ENCODE measurements around the gene SOCS2. TPM values are rescaled to one million over a fixed set of nuclear protein-coding genes. Genes with fewer than 3 reads are reported as not detected.

SOCS2 gene
- total RNA-seq, 4 donors from 2014 or later, result 18.8 to 76.8 (median 42.0) TPM

GRCh38 chr12:93533310-93533709 lies 39.2 kb upstream of the SOCS2 start:
- no peaks in the 10 kb centered on the region for H3K36me3 ChIP-seq
- no peaks in the 10 kb centered on the region for H3K9me3 ChIP-seq
- no peaks in the 10 kb centered on the region for H3K27me3 ChIP-seq
- H3K4me3 ChIP-seq, result no peak overlapping the region
- 93% methylated on average over 5 of the region's 5 CpGs for WGBS, 2 donors
- no peak overlapping the region for H3K27ac ChIP-seq
- TF ChIP-seq POLR2A (IDR thresholded peaks at IDR 0.05) (no peak), EP300 (IDR thresholded peaks at IDR 0.05) (no peak), CTCF (IDR thresholded peaks at IDR 0.05) (no peak)
- no peaks in the 10 kb centered on the region for H3K4me1 ChIP-seq
- DNase-seq (ENCODE audit: low spot score in 2 of 2), result no peak

GRCh38 chr12:93536111-93536765 lies 36.2 kb upstream of the SOCS2 start:
- Histone ChIP-seq H3K36me3 (no peaks in the 10 kb centered on the region), H3K4me3 (no peak overlapping the region), H3K4me1 (no peaks in the 10 kb centered on the region), H3K27ac (no peak overlapping the region), H3K9me3 (no peaks in the 10 kb centered on the region), H3K27me3 (no peaks in the 10 kb centered on the region)
- WGBS, 2 donors, result 65 to 68% methylated on average over 2 of the region's 2 CpGs
- no peak for TF ChIP-seq POLR2A (IDR thresholded peaks at IDR 0.05)
- no peak for TF ChIP-seq EP300 (IDR thresholded peaks at IDR 0.05)
- no peak for TF ChIP-seq CTCF (IDR thresholded peaks at IDR 0.05)
- no peak for DNase-seq (ENCODE audit: low spot score in 2 of 2)

GRCh38 chr12:93536766-93537488 lies 35.5 kb upstream of the SOCS2 start:
- Histone ChIP-seq H3K9me3 (no peaks in the 10 kb centered on the region), H3K27ac (no peak overlapping the region), H3K4me3 (no peak overlapping the region), H3K27me3 (no peaks in the 10 kb centered on the region), H3K36me3 (no peaks in the 10 kb centered on the region), H3K4me1 (no peaks in the 10 kb centered on the region)
- DNase-seq (ENCODE audit: low spot score in 2 of 2), result no peak
- WGBS, 2 donors, result 41 to 46% methylated on average over 5 of the region's 5 CpGs
- no peak for TF ChIP-seq CTCF (IDR thresholded peaks at IDR 0.05)
- no peak for TF ChIP-seq EP300 (IDR thresholded peaks at IDR 0.05)
- TF ChIP-seq POLR2A (IDR thresholded peaks at IDR 0.05), result no peak

GRCh38 chr12:93537769-93538168 lies 34.7 kb upstream of the SOCS2 start:
- no peak for DNase-seq (ENCODE audit: low spot score in 2 of 2)
- Histone ChIP-seq H3K36me3 (no peaks in the 10 kb centered on the region), H3K9me3 (no peaks in the 10 kb centered on the region), H3K27ac (no peak overlapping the region), H3K27me3 (no peaks in the 10 kb centered on the region), H3K4me1 (no peaks in the 10 kb centered on the region), H3K4me3 (no peak overlapping the region)
- TF ChIP-seq POLR2A (IDR thresholded peaks at IDR 0.05) (no peak), EP300 (IDR thresholded peaks at IDR 0.05) (no peak), CTCF (IDR thresholded peaks at IDR 0.05) (no peak)
- WGBS, 2 donors, result 91 to 92% methylated on average over 5 of the region's 5 CpGs

GRCh38 chr12:93539821-93540220 lies 32.7 kb upstream of the SOCS2 start:
- TF ChIP-seq CTCF (IDR thresholded peaks at IDR 0.05), result no peak
- Histone ChIP-seq H3K9me3 (no peaks in the 10 kb centered on the region), H3K27me3 (no peaks in the 10 kb centered on the region), H3K4me3 (no peak overlapping the region), H3K27ac (no peak overlapping the region), H3K4me1 (no peaks in the 10 kb centered on the region), H3K36me3 (no peaks in the 10 kb centered on the region)
- DNase-seq (ENCODE audit: low spot score in 2 of 2), result no peak
- 80 to 98% methylated on average over 4 of the region's 4 CpGs for WGBS, 2 donors
